K562 (cell line): ENCODE measurements around the gene ATP6V1G1. TPM values are rescaled to one million over a fixed set of nuclear protein-coding genes. Genes with fewer than 3 reads are reported as not detected.

Experiments used
- CCAR2 ChIP-seq: fragments of 200-400 bp; formaldehyde crosslinking; IDR thresholded peaks from 2 replicates; pipeline ENCODE4 v1.6.1; 2017; ENCODE audit warnings: mild to moderate bottlenecking, low read depth, low read length
- CEBPG ChIP-seq, 3 experiments: fragments of 200-800 bp in 1 of 3; sonication (Bioruptor generic) in 1 of 3; sonication (generic) in 1 of 3; formaldehyde crosslinking in 1 of 3; IDR thresholded peaks in 2 of 3; conservative IDR thresholded peaks in 1 of 3; 2 replicates each; pipeline versions ENCODE4 v1.6.1 to v1.8.0; 2016 to 2022; ENCODE audit warnings: missing compliant biosample characterization in 2 of 3, missing genetic modification characterization in 2 of 3, mild to moderate bottlenecking in 1 of 3, missing genetic modification reagents in 1 of 3
- CHD1 ChIP-seq: fragments of 200-600 bp; sonication (generic); IDR thresholded peaks from one replicate; pipeline ENCODE4 v1.6.1; 2012; ENCODE audit warnings: mild to moderate bottlenecking, moderate library complexity, low read length, inconsistent platforms
- ELF1 ChIP-seq: fragments of 200-800 bp; sonication (Bioruptor generic); IDR thresholded peaks from 2 replicates; pipeline ENCODE4 v1.6.1; 2016; ENCODE audit warnings: missing genetic modification characterization, missing compliant biosample characterization
- HMG20B ChIP-seq: fragments of 250-450 bp; sonication (Bioruptor Pico); IDR thresholded peaks from 2 replicates; pipeline ENCODE4 v1.5.0; 2021; ENCODE audit warnings: mild to moderate bottlenecking
- HOXB6 ChIP-seq: fragments of 250-450 bp; sonication (Bioruptor Pico); IDR thresholded peaks from 2 replicates; pipeline ENCODE4 v1.5.1; 2022; ENCODE audit warnings: mild to moderate bottlenecking, borderline replicate concordance
- LARP7 ChIP-seq: fragments of 450-650 bp; IDR thresholded peaks from 2 replicates; pipeline ENCODE4 v1.6.1; 2016
- NRF1 ChIP-seq, 2 experiments: fragments of 450-650 bp; IDR thresholded peaks in 1 of 2; conservative IDR thresholded peaks in 1 of 2; 2 replicates each; pipeline ENCODE4 v1.6.1; 2014; ENCODE audit warnings: mild to moderate bottlenecking in 2 of 2
- SNRNP70 ChIP-seq: fragments of 200-400 bp; formaldehyde crosslinking; optimal IDR thresholded peaks from 2 replicates; pipeline ENCODE3; 2017; ENCODE audit warnings: low read depth, low read length
- TAF9B ChIP-seq: fragments of 450-650 bp; IDR thresholded peaks from 2 replicates; pipeline ENCODE4 v1.6.1; 2018; ENCODE audit warnings: mild to moderate bottlenecking; ENCODE audit not compliant: partially characterized antibody
- TARDBP ChIP-seq: fragments of 450-650 bp; IDR thresholded peaks from 2 replicates; pipeline ENCODE4 v1.6.1; 2016
- ZEB2 ChIP-seq: fragments of 450-650 bp; IDR thresholded peaks from 2 replicates; pipeline ENCODE4 v1.6.1; 2016
- polyA plus RNA-seq, 8 experiments: library from polyadenylated mRNA; depleted of rRNA in 4 of 8; stranded (reverse) in 5 of 8; unstranded in 3 of 8; fragments of >200 nt; fragmentation: Nextera tagmentation in 2 of 8; fragmentation: Illumina TruSeq in 1 of 8; extraction: Ambion mirVana in 2 of 8; extraction: Trizol in 1 of 8; gene quantifications; 2 replicates each; pipeline versions ENCODE4 v1.2.1 to v1.2.3, GENCODE V29; 2011 to 2014; ENCODE audit warnings: inconsistent platforms in 1 of 8, missing spikeins in 1 of 8
- total RNA-seq, 7 experiments: library from RNA; depleted of rRNA in 6 of 7; stranded (reverse); fragments of >200 nt in 6 of 7; fragmentation: Illumina TruSeq in 2 of 7; extraction: Trizol in 2 of 7; gene quantifications; 2 replicates each; pipeline versions ENCODE4 v1.2.1 to v1.2.3, GENCODE V29; 2011 to 2021; ENCODE audit warnings: low replicate concordance in 1 of 7
- TF ChIP-seq, protein P1 (sequence below): fragments of 450-650 bp; formaldehyde crosslinking; IDR thresholded peaks from 2 replicates; pipeline ENCODE4 v1.4.0; 2022; ENCODE audit warnings: missing genetic modification characterization
- TF ChIP-seq, protein P2 (sequence below): sonication (generic); formaldehyde crosslinking; IDR thresholded peaks from 2 replicates; pipeline ENCODE4 v1.5.0; 2020; ENCODE audit warnings: missing genetic modification reagents
- TF ChIP-seq, protein P3 (sequence below): fragments of 250-450 bp; sonication (Bioruptor Pico); IDR thresholded peaks from 2 replicates; pipeline ENCODE4 v1.5.0; 2021
- TF ChIP-seq, protein P4 (sequence below): sonication (generic); formaldehyde crosslinking; IDR thresholded peaks from 2 replicates; pipeline ENCODE4 v1.8.1; 2022; ENCODE audit warnings: missing genetic modification reagents
- TF ChIP-seq, protein P5 (sequence below): sonication (generic); formaldehyde crosslinking; IDR thresholded peaks from 2 replicates; pipeline ENCODE4 v1.8.0; 2022; ENCODE audit warnings: mild to moderate bottlenecking, missing genetic modification reagents

ATP6V1G1 gene
- total and polyA plus RNA-seq, 9 of the 15 experiments (the other 6 are each of a cell fraction or from before 2014, with no cell fraction given) = 88.4 to 492 (median 193) TPM

DNA sequence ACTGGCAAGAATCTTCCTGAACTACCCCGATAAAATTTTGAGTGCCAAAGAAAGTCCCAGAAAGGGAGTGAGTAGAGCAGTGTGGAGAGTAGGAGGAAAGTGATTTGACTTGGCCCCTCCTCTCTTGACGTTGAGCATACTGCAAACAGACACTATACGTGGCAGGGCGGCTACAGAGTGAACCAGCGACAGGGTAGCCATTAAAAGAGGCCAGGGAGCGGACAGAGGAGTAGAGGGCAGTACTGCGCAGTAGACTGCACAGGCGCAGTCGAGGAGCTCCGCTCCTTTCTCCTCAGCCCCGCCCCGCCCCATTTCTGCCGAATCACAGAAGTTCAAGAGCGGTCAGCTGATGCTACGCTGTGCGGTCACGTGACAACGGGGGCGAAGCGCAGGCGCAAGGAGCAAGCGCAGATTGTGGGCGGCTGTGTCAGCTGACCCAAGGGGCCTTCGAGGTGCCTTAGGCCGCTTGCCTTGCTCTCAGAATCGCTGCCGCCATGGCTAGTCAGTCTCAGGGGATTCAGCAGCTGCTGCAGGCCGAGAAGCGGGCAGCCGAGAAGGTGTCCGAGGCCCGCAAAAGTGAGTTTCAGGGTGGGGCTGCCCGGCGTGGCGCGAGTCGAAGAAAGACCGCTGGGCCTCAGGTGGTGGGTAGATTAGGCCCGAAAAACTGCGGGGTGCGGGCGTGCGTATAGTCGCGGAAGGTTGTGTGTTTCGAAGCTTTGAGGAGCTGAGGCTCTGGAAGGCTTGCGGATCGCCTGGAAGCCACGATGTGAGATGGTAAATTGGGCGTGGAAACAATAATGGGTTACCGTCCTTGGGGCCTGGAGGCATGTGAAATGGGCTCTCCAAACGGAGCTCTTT, at the start of gene ATP6V1G1 (continued):
- TF ChIP-seq, protein P1, sequence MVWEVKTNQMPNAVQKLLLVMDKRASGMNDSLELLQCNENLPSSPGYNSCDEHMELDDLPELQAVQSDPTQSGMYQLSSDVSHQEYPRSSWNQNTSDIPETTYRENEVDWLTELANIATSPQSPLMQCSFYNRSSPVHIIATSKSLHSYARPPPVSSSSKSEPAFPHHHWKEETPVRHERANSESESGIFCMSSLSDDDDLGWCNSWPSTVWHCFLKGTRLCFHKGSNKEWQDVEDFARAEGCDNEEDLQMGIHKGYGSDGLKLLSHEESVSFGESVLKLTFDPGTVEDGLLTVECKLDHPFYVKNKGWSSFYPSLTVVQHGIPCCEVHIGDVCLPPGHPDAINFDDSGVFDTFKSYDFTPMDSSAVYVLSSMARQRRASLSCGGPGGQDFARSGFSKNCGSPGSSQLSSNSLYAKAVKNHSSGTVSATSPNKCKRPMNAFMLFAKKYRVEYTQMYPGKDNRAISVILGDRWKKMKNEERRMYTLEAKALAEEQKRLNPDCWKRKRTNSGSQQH (CRISPR knock-in tag) = 0 out of 2 replicates have a peak, but pooled peaks have one; percentile 37
- TF ChIP-seq TARDBP (no peak), TAF9B (peak; percentile 81), ZEB2 (no peak), CHD1 (no peak), NRF1 (conservative IDR thresholded peaks at IDR 0.05 in 1 of 2, IDR thresholded peaks at IDR 0.05 in 1 of 2) (peak; percentile 98 to 99), CCAR2 (no peak), SNRNP70 (no peak), ELF1 (no peak), CEBPG (CRISPR knock-in tag; IDR thresholded peaks at IDR 0.05) (no peak), CEBPG (tag; conservative IDR thresholded peaks at IDR 0.05 in 1 of 2, IDR thresholded peaks at IDR 0.05 in 1 of 2) (no peak), HMG20B (CRISPR knock-in tag) (0 out of 2 replicates have a peak, but pooled peaks have one; percentile 32), LARP7 (no peak), HOXB6 (CRISPR knock-in tag) (no peak)
- TF ChIP-seq, protein P2, sequence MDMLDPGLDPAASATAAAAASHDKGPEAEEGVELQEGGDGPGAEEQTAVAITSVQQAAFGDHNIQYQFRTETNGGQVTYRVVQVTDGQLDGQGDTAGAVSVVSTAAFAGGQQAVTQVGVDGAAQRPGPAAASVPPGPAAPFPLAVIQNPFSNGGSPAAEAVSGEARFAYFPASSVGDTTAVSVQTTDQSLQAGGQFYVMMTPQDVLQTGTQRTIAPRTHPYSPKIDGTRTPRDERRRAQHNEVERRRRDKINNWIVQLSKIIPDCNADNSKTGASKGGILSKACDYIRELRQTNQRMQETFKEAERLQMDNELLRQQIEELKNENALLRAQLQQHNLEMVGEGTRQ (CRISPR knock-in tag) = peak; percentile 99
- TF ChIP-seq, protein P3, sequence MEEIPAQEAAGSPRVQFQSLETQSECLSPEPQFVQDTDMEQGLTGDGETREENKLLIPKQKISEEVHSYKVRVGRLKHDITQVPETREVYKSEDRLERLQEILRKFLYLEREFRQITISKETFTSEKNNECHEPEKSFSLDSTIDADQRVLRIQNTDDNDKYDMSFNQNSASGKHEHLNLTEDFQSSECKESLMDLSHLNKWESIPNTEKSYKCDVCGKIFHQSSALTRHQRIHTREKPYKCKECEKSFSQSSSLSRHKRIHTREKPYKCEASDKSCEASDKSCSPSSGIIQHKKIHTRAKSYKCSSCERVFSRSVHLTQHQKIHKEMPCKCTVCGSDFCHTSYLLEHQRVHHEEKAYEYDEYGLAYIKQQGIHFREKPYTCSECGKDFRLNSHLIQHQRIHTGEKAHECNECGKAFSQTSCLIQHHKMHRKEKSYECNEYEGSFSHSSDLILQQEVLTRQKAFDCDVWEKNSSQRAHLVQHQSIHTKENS (CRISPR knock-in tag) = no peak
- TF ChIP-seq, protein P4, sequence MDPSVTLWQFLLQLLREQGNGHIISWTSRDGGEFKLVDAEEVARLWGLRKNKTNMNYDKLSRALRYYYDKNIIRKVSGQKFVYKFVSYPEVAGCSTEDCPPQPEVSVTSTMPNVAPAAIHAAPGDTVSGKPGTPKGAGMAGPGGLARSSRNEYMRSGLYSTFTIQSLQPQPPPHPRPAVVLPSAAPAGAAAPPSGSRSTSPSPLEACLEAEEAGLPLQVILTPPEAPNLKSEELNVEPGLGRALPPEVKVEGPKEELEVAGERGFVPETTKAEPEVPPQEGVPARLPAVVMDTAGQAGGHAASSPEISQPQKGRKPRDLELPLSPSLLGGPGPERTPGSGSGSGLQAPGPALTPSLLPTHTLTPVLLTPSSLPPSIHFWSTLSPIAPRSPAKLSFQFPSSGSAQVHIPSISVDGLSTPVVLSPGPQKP (CRISPR knock-in tag) = no peak
- TF ChIP-seq, protein P5, sequence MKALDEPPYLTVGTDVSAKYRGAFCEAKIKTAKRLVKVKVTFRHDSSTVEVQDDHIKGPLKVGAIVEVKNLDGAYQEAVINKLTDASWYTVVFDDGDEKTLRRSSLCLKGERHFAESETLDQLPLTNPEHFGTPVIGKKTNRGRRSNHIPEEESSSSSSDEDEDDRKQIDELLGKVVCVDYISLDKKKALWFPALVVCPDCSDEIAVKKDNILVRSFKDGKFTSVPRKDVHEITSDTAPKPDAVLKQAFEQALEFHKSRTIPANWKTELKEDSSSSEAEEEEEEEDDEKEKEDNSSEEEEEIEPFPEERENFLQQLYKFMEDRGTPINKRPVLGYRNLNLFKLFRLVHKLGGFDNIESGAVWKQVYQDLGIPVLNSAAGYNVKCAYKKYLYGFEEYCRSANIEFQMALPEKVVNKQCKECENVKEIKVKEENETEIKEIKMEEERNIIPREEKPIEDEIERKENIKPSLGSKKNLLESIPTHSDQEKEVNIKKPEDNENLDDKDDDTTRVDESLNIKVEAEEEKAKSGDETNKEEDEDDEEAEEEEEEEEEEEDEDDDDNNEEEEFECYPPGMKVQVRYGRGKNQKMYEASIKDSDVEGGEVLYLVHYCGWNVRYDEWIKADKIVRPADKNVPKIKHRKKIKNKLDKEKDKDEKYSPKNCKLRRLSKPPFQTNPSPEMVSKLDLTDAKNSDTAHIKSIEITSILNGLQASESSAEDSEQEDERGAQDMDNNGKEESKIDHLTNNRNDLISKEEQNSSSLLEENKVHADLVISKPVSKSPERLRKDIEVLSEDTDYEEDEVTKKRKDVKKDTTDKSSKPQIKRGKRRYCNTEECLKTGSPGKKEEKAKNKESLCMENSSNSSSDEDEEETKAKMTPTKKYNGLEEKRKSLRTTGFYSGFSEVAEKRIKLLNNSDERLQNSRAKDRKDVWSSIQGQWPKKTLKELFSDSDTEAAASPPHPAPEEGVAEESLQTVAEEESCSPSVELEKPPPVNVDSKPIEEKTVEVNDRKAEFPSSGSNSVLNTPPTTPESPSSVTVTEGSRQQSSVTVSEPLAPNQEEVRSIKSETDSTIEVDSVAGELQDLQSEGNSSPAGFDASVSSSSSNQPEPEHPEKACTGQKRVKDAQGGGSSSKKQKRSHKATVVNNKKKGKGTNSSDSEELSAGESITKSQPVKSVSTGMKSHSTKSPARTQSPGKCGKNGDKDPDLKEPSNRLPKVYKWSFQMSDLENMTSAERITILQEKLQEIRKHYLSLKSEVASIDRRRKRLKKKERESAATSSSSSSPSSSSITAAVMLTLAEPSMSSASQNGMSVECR (CRISPR knock-in tag) = peak; percentile 95
